Urothelium cell line (cell line): ENCODE measurements around the gene CFAP157.

ENCODE experiments used
- DNase-seq: peaks from one replicate; pipeline ENCODE4 v3.0.0; 2011; ENCODE audit warnings: low spot score, mixed read lengths
- FAIRE-seq: peaks from 2 replicates; lab custom pipeline; 2011; peaks lifted over from hg19 to GRCh38; lab: Jason Lieb, UNC

CFAP157 gene

DNA sequence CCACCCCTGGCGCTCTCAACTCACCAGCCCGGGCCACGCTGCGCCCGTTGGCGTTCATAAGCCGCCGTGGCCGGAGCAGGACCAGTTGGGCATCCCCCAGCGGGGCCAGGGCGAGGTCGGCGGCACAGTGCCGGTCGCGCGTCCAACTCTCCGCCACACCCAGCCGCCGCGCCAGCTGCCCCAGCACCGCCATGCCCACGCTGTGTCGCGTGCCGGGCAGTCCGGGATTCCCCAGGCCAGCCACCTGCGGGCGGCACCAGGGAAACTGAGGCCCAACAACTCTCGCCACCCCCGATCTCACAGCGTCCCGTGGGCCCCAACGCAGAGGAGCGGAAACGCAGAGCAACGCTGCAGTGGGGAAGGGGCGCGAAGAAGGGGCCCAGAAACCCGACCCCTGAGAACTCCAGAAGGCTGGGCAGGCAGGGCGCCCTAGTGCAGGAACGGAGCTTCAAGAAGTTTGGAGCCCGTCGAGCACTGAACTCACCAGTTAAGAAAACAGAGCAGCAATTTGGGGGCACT, 8.2 kb downstream of the CFAP157 start:
- FAIRE-seq (no peak), DNase-seq (no peak)

GRCh38 chr9:127715470-127716337, 8.9 kb downstream of the CFAP157 start, which contains the start of the genes PTRH1 and TTC16:
Gene PTRH1, minus strand, starts transcription at chr9:127715663. Its CDS starts 24 bp downstream, at chr9:127715639.
Gene TTC16, plus strand, starts transcription at chr9:127716079. Its CDS starts 67 bp downstream, at chr9:127716146.
- FAIRE-seq (peak; percentile 98), DNase-seq (peak; percentile 97)

DNA sequence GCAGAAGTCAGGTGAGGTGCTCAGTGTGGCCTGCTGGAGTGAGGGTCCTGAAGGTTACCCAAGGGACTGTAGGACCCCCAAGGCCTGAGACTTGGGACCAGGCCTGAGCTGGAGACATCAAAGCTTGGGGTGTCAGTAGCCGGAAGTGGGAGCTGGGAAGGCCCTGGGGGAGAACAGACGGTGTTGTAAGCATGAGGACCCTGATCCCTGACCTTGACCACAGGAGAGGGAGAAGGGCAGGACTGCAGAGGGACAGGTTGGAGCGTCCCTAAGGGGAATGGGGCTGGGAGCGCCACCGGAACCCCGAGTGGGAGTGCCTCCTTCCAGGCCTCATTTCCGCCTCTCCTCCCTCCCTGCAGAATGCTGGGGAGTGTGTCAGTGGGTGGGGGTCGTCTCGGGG, 9.6 kb downstream of the CFAP157 start:
- FAIRE-seq (no peak), DNase-seq (no peak)

GRCh38 chr9:127717766-127718165, 11.0 kb downstream of the CFAP157 start:
- FAIRE-seq (no peak), DNase-seq (no peak)

DNA sequence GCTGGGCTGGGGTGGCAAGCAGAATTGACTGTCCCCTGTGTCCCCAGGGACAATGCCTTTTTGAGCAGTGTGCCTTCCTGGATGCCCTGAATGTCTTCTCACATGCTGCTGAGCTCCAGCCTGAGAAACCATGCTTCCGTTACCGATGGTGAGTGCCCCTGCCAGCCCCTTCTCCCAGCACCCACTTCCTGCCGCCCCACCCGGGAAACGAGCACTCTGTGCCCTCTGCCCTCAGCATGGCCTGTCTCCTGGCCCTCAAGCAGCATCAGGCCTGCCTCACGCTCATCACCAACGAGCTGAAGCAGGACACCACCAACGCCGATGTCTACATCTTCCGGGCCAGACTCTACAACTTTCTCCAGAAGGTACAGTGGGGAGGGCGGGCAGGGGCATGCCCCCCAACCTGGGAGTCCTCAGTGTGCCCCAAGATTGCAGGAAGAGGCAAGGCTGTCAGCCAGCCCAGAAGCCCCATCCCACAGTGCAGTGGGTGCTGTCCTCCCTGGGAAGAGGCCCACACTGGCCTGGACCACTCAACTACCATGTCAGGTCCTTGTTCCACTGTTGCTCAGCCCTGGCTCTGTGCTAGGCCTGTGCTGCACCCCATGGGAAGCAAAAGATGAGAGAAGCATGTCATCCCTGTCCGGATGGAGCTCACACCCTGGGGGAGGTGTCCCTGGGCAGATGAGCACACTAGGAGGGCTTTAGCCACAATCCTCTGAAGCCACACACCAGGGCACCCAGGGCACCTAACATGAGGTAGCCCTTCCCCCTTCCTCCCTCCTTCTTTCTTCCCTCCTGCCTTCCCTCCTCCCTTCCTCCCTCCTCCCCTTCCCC, 13.5 kb downstream of the CFAP157 start:
- DNase-seq = no peak
- peak; percentile 52 for FAIRE-seq

GRCh38 chr9:127720865-127721227, 14.1 kb downstream of the CFAP157 start:
- DNase-seq (no peak), FAIRE-seq (peak; percentile 46)

DNA sequence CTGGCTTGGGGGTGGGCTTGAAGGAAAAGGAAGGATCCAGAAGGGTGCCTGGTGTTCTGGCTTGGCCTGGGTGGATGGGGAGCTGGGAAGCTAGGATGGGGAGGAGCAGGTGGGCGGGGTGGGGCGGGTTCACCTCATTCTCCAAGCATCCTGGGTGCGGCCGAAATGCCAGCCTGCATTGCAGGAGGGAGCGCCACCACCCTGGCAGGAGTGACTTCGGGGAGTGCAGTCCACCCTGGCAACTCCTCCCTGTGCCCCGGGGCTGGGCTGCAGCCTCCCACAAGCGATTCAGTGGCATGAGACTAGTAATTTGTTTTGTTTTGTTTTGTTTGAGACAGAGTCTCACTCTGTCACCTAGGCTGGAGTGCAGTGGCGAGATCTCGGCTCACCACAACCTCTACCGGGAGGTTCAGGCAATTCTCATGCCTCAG, 14.6 kb downstream of the CFAP157 start:
- DNase-seq (peak; percentile 69), FAIRE-seq (no peak)

DNA sequence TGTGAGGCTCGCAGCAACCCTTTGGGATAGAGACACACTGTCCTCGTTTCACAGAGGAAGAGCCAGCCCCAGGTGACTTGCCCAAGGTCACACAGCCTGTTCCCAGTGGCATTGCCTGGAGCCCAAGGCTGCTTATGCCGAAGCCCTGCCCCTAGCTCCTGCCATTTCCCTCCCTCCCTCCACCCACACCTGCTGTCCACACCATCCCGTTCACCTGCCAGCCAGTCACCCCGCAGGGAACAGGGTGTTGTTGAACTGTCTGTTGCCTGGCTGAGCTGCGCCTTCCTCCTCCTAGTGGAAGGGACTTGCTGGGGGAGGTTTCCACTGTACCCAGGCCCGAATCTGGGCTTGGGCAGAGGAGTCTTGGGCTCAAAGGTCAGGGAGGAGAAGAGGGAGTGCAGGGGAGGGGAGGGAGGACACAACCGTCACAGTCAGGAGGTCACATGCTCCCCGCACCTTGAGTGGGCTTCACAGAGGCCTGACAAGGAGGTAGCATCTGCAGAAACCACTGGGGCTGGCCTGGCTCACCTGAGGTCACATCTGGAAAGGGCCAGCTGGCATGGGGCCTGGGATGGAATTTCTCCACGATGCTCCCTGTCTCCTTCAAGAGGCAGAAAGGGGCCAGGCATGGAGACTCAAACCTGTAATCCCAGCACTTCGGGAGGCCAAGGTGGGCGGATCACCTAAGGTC, 15.4 kb downstream of the CFAP157 start:
- FAIRE-seq = peak; percentile 61
- no peak for DNase-seq

GRCh38 chr9:127723013-127723412, 16.2 kb downstream of the CFAP157 start:
- no peak for DNase-seq
- no peak for FAIRE-seq

GRCh38 chr9:127723444-127723843, 16.7 kb downstream of the CFAP157 start:
- DNase-seq (peak; percentile 77), FAIRE-seq (peak; percentile 87)

DNA sequence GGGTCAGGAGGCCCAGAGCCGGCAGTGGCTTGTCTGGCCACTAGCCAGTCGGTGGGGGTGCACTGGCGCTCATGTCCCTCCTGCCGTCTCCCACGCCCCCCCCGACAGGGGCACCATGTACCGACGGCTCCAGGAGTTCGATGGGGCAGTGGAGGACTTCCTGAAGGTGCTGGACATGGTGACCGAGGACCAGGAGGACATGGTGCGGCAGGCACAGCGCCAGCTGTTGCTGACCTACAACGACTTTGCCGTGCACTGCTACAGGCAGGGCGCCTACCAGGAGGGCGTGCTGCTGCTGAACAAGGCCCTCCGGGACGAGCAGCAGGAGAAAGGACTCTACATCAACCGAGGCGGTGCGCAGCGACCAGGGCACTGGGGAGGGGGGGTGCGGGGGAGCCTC, 17.2 kb downstream of the CFAP157 start:
- FAIRE-seq (no peak), DNase-seq (no peak)

DNA sequence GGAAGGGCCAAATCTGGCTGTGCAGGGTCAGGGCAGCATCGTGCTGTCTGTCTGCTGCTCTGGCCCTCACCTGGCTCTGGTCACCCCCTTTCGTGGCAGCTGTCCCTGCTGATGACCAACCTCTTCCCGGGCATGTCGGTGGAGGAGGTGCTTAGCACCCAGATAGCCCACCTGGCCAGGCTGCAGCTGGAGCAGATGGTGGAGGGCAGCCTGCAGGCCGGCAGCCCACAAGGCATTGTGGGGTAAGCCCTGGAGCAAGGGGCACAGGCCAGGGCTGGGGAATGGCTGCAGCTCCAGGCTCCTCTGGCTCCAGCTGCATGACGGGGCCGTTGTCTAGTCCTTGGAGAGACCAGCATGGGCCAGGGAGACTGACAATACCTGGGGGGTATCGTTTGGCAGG, 20.1 kb downstream of the CFAP157 start:
- FAIRE-seq (no peak), DNase-seq (no peak)

DNA sequence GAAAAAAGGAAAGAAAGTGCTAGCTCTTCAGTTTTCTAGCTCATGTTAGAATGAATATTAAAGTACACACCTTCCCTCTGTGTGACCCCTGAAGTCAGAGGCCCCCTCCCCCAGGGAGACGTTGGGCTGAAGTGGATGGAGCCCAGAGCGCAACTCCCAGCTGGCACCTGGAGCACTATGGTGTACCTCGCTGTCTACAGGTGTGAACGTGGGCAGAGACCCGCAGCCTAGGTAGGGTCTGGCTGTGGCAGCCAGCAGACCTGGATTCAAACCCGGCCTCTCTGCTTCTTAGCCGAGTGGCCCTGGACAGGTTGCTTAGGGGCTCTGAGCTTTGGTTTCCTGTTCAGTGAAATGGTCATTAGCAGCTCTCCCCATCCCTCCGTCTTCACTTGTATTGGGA, 22.0 kb downstream of the CFAP157 start:
- FAIRE-seq = no peak

GRCh38 chr9:127729522-127730256, 22.9 kb downstream of the CFAP157 start:
- DNase-seq (no peak), FAIRE-seq (no peak)

More for the DNA sequence above, 22.0 kb downstream of the CFAP157 start:
- DNase-seq = no peak

- no peak for FAIRE-seq
These were observed 23.5 kb downstream of the CFAP157 start for GRCh38 chr9:127730262-127730661.

DNA sequence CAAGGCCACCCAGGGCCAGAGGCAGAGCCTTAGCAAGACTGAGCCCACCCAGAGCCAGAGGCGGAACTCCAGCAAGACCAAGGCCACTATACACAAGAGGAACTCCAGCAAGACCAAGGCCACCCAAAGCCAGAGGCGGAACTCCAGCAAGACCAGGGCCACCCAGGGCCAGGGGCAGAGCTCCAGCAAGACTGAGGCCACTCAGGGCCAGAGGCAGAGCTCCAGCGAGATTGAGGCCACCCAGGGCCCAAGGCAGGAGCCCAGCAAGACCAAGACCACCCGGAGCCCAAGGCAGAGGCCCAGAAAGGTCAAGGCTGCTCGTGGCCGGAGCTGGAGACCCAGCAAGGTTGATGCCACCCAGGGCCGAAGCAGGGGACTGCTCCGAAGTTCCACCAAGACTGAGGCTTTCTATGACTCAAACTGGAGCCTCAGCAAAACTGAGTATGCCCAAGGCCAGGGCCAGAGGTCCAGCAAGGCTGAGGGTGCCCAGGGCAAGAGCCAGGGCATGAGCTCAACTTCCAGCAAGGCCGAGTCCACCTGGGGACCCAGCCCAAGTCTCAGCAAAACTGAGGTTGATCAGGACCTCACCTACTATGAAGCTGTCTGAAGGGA, 24.1 kb downstream of the CFAP157 start:
- DNase-seq = no peak
- FAIRE-seq = no peak

More at GRCh38 chr9:127730262-127730661, 23.5 kb downstream of the CFAP157 start:
- no peak for DNase-seq

- no peak for FAIRE-seq
- no peak for DNase-seq
These were observed 25.1 kb downstream of the CFAP157 start for GRCh38 chr9:127731938-127732337.

DNA sequence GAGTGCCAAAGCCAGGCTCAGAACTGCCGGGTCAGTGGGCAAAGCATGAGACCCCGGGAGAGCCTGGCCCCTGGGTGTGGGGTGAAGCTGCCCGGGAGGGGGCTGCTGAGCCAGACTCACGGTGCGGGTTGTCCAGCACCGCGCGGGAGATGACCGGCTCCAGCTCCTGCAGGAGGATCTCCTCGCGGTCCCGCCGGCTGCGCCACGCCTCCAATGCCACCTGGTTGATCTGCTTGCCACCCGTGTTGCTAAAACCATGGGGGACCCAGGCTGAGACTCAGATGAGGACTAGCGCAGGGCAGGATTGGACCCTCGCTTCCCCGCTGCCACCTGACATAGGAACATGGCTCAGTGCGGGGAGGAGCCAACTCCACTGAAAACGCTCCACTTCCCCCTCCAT, 25.7 kb downstream of the CFAP157 start:
- DNase-seq (no peak), FAIRE-seq (no peak)

- FAIRE-seq = no peak
- DNase-seq = no peak
These were observed 26.8 kb downstream of the CFAP157 start for GRCh38 chr9:127733614-127734013.
